AG09319 (cell line): Measurements from ENCODE around the gene LIN37.

Source experiments
- DNase-seq: peaks from one replicate; pipeline ENCODE4 v3.0.0-alpha.2; 2010; ENCODE audit warnings: low read depth; ENCODE audit errors: extremely low read depth
- TF ChIP-seq, protein P1 (sequence below): IDR thresholded peaks from 2 replicates; pipeline ENCODE4 v1.5.1; 2011; ENCODE audit warnings: low read depth, mild to moderate bottlenecking, inconsistent platforms, low read length, moderate library complexity

Gene LIN37

DNA sequence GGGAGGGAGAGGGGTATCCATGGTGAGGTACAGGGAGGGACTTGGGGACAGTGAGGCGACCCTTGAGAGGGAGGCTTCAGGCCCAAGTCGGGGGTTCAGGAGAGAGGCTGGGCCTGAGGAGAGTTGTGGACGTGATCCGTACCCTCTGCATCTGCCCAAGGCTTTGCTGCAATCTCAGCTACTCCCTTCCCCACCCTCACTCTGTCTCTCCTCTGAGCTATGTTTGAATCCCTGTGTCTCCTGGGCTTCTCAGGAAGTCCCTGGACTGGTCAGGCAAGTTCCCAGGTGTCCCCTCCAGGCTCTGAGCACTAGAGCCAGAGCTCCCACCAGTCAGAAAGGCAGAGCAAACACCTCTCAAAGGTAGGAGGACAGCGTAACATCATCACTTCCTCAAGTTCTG, 1.8 kb downstream of the LIN37 start:
- TF ChIP-seq, protein P1, sequence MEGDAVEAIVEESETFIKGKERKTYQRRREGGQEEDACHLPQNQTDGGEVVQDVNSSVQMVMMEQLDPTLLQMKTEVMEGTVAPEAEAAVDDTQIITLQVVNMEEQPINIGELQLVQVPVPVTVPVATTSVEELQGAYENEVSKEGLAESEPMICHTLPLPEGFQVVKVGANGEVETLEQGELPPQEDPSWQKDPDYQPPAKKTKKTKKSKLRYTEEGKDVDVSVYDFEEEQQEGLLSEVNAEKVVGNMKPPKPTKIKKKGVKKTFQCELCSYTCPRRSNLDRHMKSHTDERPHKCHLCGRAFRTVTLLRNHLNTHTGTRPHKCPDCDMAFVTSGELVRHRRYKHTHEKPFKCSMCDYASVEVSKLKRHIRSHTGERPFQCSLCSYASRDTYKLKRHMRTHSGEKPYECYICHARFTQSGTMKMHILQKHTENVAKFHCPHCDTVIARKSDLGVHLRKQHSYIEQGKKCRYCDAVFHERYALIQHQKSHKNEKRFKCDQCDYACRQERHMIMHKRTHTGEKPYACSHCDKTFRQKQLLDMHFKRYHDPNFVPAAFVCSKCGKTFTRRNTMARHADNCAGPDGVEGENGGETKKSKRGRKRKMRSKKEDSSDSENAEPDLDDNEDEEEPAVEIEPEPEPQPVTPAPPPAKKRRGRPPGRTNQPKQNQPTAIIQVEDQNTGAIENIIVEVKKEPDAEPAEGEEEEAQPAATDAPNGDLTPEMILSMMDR = no peak
- DNase-seq = no peak

DNA sequence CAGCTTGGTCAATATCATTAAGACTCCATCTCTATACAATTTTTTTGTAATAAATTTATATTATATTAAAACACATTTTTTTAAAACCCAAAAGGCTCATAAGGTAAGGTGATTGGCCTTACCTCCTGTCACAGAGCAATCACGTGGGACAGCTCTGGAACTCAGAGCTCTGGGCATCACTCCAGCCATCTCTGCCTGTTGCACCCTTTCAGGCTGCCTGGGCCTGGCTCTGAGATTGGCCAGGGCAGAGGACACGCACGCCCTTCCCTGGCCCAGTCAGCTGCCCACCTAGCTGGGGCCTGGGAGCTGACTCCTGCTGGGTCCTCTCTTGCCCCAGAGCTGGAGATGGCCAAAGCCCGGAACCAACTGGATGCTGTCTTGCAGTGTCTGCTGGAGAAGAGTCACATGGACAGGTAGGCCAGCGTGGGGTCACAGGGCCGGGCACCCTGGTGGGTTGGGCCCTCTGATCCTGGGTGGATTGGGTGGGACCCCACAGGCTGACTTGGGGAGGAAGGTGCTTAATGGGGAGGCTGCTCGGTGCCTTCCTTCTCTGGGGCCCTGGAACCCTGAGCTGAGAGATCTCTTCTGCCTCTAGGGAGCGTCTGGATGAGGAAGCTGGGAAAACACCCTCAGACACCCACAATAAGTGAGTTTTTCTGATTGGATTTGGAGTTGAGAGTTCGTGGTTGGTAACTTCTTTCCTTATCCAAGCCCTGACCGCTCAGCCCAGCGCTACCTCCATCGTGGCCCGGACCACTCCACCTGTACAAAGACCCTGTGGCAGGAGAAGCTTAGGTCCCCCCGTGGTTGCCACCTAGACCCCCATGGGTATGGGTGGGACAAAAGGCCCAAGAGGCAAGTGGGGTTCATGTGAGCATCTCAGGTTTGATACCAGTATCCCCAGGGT, 3.7 kb downstream of the LIN37 start:
- TF ChIP-seq, protein P1 = no peak
- DNase-seq = no peak

- no peak for DNase-seq
- TF ChIP-seq, protein P1 = no peak
Observed at GRCh38 chr19:35752746-35753350, 4.5 kb downstream of the LIN37 start.

GRCh38 chr19:35753634-35754369, 5.4 kb downstream of the LIN37 start:
- no peak for DNase-seq
- TF ChIP-seq, protein P1 = no peak

DNA sequence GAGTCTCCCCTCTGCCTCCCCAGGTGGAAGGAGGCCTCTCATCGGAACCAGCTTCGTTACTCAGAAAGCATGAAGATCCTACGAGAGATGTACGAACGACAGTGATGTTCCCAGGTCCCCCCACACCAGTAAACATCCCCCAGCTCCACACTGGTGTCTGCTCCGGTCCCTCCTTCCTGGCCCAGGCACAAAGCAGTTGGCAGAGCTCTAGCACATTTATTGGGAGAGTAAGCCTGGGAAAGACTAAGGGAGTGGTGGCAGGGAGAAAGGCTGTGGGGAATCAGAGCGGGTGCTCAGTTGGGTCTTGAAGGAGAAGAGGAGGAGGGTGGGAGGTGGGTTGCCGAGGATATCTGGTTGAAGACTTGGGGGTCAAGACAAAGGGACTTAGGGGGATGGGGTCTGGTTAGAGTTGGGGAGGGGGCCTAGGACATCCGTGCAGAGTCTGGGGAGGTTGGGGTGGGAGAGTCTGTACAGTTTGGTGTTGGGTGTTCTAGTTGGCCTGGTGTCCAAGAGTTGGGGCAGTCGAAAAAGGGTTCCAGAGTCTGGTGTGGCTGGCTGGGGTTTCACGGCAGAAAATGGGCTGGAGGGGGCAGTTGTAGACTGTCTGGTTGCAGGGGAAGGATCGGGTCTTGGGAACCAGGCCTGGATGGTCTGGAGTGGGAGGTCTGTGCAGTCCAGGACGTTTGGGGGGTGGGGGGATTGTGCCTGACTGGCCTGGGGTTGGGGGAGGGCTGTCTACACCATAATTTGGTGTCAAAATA, 6.2 kb downstream of the LIN37 start:
- DNase-seq = no peak
- TF ChIP-seq, protein P1 = no peak

- TF ChIP-seq, protein P1 = no peak
- DNase-seq = no peak
Observed at GRCh38 chr19:35755131-35755549, 6.8 kb downstream of the LIN37 start.
